ENCODE results near the gene ZXDC.

- TF ChIP-seq POLR2AphosphoS5 (IDR thresholded peaks at IDR 0.05; ENCODE audit: borderline replicate concordance, low read depth, low read length) (no peak), EZH2 (IDR thresholded peaks at IDR 0.05) (no peak), FOXP2 (optimal IDR thresholded peaks at IDR 0.05; ENCODE audit: control extremely low read depth, extremely low read length, insufficient read depth) (no peak)
Measured at GRCh38 chr3:126463521-126463920, 12.2 kb downstream of the ZXDC start.

Measured in SK-N-MC (cell line).